CD4-positive, alpha-beta T cell treated with Interleukin-10 for 1 hour (primary cell): Measurements from ENCODE around the gene LY6G6F.

Source experiments
- DNase-seq: peaks from one replicate; pipeline ENCODE4 v3.0.0-alpha.2; 2020

The LY6G6F gene

DNA sequence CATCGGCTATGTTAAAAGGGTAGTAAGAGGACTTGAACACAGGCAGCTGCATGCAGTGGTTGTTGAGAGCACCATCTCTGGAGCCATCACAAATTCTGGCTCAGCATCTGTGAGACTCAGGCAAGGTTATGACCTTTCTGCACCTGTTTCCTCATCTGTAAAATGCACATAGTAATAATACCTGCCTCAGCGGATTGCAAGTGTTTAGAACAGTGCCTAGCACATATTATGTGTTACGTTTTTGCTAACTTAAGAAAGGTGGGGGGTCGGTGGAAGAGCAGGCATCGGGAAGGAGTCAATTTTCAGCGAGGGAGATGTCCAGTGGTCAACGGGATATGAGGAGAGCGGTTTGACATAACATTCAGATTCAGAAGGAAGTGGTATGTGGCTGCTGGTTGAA is 28.7 kb upstream of the LY6G6F start:
- no peak for DNase-seq

DNA sequence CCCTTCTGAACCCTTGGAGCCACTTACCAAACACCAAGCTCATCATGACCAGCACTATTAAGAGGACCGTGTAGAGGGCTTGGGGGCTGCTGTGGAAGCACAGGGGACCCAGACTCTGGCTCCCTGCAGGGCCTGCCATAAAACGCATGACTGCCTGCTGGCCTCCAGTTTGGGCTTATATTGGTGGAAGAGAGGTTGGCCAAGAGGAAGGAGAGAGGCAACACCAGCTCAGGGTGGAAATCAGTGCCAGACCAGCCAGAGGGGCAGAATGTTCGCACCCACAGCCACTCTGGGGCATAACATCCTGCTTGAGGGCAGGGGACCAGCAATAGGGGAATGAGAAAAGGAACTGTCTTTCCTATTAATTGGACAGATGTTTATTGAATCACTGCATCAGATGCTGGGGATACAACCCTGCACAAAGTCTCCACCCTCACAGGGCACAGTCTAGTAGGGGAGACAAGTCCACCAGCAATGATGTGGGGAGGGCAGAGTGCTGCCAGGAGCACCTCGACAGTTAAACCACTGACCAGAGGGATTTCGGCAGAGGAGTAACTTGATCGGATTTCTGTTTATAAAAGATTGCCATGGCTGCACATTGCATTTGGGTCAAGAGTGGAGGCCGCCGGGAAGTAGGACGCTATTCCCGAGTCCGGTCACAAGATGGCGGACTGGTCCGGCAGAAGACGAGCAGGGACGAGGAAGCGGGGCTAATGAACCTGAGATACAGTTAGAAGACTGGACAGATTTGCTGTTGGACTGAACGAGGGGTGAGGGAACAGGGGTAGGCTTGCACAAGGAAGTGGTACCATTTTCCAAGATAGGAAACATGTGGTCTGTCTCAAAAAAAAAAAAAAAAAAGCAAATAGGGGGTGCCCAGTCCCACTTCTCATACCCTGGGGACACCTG is 26.2 kb upstream of the LY6G6F start, which contains the start of gene LY6G5C:
Gene LY6G5C, minus strand, starts transcription at position 842 of the 909 bp plus-strand sequence. Its CDS starts 694 bp downstream, at position 148.
- peak; percentile 81 for DNase-seq

DNA sequence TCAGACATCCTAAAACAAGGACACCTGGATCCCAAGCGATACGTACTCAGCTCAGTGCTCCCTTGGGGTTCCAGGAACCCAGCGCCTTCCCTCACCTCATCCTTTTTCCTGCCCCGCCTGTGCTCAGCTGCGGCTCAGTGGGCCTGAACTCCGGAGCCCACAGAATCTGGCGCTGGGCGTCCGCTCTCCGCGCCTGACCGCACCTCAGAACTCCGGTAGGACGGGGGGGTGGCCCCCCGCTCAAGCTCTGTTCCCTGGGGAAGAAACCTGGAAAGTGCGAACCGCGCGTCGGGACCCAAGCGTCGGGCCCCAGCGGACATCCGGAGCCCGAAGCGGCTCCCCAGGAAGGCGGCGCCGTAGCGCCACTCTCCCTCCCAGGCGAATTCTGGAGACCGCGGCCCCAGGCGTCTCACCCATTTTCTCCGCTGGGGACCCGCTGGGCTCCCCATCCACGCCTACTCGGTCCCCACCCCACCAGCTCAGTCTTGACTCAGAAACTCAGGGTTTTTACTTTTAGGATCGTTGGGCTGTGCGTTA is 25.5 kb upstream of the LY6G6F start:
- DNase-seq, result peak; percentile 45

DNA sequence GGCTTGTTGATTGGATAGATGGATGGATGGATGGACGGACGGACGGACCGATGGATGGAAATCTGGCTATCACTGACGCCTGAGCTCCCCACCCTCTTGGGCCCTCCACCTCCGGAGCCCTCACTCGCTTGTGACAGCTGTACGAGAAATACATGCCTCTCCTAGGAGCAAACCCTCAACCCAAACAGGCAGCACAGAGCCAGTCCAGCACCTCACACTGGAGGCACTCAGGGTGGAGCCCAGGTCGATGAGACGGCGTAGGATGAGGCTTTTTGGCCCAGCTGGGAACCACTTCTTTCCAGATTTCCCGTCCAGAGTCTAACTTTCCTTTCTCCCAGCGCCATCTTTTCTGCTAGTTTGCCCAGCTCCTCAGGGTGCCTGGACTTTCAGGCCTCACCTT is 23.1 kb upstream of the LY6G6F start:
- no peak for DNase-seq

DNA sequence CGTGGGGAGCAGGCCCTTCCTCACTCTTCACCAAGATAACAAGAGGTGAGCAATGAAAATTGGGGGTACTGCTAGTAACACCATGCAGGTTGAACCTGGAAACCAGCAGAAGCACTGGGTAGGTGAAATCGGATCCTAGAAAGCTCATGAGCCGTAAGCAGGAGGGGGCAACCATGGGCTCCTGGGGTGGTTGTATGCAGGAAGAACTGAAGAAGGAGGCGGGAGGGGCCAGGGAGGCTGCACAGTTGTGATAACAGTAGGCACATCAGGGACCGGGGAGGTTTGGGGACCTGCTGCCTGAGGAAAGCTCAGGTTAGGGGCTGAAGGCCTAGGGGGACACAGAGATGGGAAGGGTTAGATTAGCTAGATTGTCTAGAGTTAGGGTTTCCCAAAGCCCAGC is 20.2 kb upstream of the LY6G6F start:
- DNase-seq, result no peak

DNA sequence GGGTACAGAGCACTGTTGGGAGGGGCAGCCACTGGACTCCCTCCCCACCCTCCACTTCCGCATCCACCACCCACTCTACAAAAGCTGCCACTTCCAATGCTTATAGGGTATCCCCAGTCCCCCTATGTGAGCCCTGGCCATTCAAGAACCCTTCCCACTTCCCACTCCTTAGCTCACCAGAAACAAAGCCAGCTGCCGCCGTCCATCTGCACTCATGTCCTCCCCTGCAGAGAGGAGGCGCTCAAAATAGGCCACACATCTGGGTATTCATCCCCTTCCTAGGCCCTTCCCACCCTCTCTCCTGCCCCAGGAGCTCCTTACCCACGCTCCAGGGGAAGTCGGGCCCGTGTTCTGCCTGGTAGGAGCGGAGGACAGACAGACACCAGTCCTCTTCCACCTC is 19.3 kb upstream of the LY6G6F start:
- no peak for DNase-seq

DNA sequence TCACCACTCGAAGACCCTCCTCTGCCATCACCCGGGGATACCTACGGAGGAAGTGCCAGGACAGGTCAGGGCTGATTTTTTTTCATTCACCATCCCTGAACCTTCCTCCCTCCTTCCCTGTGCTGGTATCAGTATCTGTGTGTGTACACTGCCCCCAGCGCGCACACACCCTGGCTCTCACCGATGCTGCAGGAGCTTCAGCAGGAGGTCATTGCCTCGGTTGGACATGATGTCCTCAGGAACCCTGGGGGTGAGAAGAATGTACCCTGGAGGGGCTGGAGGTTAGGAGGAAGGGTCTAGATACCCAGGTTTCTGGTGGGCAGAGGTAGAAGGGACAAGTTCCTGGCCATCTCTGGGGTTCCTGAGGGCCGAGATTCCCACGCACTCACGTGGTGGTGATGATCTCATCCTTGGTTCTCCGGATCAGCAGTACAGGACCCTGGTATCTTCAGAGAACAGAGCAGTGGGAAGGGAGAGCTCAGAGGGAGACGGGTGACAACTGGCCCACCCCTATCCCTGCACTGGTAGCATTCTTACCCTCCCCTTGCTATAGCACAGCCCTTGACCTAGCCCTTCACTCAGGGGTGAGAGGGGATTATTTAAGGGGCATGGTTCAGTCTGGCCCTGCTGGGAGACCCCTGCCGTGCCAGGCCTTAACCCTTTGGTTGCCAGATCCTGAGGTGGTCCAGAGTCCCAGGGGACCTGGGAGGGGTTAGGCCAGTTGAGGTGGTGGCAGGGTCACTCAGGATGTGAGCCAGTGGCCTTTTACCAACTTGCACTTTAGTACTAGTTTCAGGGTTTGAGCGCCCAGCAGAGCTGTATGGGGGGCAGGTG is 18.6 kb upstream of the LY6G6F start:
- DNase-seq, result no peak

DNA sequence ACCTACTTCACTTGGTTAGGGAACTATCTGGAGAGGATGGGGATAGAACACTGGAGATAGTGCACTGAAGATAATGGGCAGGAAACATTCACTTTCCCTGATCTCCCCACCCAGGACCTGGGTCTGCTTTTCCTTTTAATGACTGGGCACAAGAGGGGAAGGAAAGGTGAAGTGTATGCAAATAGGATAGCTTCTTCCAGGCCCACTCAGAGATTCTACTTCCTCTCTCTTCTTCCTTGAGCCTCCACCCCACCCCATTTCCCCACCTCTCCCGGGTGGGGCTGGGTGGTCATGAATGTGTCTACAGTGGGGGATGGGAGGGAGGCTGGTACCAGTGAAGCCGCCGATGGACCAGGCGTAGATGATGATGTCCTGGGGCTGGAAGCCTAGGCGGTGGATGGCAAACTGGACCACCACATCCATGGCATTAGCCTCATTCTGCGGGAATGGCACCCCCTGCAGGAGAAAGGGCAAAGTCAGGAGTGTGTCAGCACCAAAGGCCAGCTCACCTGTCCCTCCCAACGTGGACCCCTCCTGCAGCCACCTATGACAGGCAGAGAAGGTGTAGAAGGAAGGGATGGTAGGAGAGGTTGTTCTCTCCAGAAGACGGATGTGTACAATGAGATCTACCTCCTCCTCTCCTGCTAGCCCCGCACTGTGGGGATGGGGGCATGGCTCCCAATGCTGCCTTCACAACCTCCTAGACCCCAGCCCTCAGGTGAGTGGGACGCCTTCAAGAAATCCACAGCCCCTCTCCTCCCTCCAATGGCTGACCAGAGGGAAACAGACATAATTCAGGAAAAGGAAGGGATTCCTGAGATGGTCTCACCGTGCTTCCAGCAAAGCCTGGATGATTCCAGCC is 17.2 kb upstream of the LY6G6F start:
- peak; percentile 19 for DNase-seq

DNA sequence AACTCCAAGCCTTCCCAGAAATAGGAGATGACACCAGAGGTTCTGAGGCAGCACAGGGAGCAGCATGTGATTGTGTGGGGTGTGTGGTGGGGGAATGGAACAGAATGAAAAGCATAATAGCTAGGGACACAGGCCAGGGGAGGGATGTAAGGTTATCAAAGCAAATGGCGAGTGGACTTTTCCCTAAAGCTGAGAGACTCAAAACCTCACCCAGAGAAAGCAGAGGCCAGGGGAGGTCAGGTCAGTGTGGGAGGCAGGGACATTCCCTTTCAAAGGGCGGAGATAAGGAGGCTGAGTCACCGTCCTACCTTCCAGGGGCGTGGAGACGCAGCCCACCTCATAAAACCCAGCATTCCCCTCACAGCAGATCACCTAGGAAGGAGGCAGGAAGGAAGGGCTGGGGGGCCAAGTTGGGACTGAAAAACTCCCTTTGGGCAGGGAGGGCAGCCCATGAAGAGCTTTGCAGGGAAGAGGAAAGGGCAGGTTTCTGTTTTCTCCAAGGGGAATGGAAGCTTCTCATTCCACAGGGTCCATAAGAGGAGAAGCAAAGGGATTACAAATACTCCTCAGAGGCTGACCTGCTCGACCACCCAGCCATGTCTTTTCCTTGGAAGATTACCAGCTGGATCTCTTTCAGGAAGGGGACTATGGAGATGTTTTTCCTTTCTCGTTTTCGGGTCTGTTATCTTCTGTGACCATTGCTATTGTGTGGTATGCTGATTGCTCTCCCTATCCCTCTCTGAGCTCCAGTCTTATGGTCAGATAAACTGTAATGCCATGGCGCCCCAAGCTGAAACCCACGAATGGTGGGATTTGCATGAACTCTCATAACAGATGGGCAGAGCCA is 16.2 kb upstream of the LY6G6F start:
- no peak for DNase-seq

DNA sequence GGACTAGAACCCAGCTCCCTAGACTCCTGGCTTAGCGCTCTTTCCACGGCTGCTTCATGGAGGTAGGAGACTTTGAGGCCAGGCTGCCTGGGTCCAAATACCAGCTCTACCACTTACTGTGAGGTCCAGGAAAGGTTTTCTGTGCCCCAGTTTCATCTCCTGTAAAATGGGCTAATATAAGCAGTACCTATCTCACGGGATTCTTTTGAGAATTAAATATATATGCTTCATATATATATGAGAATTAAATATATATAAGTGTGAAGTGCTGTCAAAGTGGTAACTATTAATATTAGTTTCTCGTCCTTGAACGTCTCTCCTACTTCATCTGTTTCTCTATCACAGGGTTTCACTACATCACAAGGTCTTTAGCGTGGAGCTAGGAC is 15.6 kb upstream of the LY6G6F start:
- DNase-seq, result no peak

DNA sequence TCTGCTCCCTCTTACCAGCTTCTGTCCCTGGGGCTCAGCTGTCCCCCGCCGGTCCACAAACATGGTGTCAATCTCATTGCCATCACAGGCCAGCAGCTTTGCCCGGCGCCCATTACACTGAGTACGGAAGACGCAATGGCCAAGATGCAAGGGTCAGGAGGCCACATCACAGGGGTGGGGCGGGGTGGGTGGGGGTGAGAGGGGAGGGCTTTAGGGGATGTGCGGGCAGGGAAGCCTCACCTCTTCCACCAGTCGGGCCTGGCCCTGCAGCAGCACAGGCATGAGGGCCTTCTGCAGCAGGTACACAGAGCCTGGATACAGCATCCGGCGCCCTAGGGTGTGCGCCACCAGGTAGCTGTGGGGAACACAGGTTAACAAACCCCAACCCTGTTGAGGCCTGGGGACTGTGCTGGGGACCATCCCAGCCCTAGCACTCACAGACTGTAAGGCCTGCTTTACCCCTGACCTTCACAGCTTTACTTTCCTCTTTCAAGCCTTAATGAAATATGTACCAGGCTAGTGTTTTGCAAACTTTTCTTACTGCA is 15.0 kb upstream of the LY6G6F start:
- no peak for DNase-seq

DNA sequence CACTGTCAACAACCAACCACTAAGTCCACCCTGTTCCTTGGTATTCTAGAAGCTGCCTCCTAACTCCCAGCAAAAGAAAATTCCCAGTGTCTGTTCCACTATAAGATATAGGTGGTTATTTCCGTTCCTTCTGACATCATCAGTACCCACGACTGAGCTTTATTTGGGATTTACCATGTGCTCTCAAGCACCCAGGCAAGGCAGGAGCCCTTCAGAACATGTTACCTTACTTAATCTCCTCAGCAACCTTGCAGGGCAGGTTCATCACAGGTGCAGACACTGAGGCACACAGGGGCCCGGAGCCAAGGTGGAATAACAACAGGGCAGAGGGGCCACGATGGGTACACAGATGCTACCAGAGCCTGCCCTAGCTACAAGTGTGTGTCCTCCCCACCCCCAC is 14.3 kb upstream of the LY6G6F start:
- no peak for DNase-seq

DNA sequence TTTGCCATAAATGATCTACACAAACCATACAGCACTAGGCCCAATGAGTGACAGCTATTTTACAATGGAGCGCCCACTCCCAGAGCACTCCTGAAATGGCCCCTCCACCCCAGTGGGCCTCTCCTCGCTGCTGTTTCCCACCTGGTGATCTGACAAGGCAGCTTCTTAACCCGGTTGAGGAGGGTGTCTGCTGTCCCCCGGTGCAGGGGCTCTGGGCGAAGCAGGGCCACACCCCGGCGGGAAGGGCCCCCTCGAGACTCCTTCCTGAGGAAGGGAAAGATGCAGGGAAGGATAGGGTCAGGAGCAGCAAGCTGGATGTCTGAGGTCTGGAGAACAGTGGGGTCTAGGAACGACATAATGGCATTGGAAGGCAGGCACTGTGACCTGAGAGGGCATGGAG is 13.8 kb upstream of the LY6G6F start:
- no peak for DNase-seq

DNA sequence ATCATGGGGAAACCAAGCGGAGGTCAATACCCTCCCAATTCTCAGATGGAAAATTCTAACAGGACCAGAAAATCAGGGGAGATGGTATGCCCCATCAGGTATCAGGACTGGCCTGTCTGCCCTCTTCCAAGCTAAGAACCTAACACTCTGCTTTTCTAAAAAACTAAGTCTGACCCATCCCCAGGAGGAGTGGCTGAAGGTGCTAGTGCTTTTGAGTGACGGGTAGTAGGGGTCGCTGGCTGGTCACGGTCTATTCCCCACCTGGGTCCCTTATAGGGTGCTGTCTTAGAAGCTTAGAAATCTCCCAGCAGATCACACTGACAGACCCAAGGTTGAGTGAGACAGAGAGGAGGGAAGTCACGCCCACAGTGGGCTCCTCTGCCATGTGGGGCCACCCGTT is 13.1 kb upstream of the LY6G6F start:
- DNase-seq, result no peak

DNA sequence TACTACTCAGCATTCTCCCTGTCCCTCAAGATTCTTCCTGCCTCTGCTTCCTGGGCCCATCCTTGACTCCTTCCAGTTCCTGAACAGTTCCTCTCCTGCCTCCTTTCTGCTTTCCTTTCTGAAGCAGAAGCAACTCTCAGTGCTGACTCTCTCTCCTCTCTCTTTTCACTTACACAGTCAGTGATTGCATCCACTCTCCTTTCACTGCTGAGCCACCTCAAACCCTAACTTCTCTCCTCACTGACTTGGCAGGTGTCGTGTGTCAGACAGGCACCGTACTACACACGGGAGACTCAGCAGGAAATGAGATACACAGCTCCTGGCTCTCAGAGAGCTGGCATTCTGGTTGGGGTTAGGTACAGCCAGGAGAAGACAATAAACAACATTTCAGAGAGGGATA is 9.1 kb upstream of the LY6G6F start:
- DNase-seq, result no peak

DNA sequence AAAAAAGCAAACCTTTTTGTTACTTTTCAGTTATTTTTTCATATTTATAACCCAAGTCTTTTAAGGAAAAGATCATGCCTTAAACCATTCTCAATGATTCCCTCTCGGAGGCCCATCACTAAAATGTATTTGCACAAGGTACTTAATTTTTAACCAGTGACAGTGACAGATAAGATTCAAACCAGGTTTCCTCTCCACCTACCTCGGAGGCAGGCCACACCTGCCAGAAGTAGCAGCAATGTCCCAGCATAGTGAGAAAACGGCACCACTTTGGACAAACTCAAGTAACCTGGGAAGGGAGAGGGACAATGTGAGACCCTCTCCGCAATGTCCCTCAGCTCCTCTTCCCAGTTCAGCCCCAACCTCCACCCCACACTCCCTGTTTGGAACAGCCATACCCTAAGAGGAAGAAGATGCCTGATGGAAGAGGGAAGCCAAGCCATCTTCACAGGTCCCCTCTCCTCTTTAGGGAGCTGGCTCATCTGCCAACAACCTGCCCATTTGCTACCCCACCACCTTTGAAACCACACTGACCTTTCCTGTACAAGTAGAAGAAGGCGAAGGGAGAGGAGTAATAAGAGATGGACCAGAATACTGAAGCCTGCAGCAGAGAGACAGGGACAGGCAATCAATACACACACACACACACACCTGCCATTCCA is 5.8 kb upstream of the LY6G6F start:
- no peak for DNase-seq

DNA sequence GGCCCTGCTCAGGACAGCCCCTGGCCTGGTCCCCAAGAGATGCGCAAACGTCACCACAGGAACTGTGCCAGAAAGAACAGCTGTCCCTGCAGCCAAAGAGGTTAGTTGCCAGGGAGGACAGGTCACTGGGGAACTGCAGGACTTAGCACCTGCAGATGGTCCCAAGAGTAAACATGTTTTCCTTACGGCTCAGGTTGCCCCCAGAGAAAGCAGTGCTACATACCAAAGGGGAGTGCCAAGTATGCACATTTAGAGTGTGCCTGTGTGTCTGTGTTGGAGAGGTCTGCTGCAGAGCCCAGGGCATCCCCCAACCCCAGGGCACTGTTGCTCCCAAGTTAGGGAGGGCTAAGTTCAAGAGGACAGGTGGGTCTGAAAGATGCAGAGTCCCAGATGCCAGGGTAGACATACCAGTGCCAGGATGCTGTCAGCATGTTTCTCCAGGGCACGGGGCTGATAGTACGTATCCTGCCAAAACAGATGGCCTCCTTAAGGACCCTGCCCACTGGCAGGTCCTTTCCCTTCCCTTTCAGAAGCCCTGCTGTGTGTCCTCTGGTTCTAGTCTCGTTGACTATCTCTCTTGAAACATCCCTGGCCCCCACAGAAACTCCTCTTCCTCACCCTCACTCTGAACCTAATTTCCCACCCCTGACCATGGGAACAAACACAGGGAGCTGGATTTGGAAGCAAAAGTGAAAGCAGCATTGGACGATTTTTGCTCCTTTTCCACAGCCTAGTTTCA is 4.8 kb upstream of the LY6G6F start:
- no peak for DNase-seq

DNA sequence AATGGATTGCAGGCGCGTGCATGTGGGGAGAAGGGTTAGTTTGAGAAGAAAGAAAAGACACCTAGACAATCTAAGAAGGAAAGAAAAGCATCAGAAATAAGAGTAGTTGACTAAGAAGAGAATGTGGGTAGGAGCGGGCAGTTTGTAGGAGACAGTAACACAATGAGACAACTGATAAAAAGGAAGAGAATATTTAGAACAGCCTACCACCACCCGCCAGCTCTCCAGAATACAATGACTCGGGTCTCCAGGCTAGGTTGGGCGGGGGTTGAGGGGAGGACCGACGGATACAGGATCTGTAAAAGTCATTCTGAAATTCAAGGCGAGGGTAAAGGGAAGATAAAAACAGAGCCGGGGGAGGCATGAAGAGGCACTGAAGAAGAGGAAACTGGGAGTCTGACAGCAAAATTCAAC is 4.3 kb upstream of the LY6G6F start:
- peak; percentile 15 for DNase-seq

DNA sequence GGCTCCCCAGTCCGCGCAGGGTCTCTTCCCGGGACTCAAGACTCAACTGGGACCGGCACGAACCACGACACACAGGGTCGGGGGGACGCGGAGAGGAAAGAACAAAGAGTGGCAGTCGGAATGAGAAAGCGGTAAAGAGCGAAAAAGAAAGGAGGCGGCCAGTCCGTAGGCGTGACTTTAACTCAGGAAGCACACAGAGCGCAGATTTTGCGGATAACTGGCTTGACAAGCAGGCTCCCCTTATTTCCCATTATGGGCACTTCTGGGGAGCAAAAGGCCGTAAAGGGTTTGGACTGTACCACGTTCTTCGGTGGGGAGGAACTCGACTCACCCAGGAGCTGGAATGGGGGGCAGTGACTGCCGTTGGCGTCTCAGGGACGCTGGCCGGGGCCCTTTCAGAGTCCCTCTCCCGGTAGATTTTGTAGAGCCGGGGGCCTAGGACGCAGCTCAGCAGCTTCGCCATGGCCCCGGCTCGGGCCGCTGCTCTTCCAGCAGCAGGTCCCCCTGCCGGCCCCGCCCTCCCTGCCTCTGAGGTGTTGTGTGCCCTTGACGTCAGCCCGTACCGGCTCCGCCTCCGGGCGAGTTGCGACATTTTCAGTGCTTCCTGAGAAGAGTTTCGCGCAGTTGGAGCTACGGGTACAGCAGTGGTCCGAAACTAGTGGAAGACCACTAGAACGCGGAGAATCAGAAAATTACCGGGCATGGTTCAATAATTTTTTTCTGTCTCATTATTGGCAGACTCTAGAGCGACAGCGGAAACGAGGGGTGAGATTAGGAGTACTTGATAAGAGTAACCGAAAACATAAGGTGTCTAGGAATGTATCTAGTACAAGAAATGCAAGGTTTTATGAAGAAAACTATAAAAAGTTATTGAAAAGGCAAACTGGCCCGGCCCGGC is 3.6 kb upstream of the LY6G6F start, which contains the start of gene ABHD16A:
Gene ABHD16A, minus strand, starts transcription at position 506 of the 898 bp plus-strand sequence. Its CDS starts 43 bp downstream, at position 463.
- DNase-seq, result peak; percentile 98
